GM12865 (cell line): ENCODE results near the gene TRPM4.
A peak's percentile ranks its signal among the peaks of the same experiment; 100 is the strongest.
"Not testable (repeated sequence)": the region's sequence is repeated elsewhere in the genome, so short reads cannot be mapped to it uniquely, and the experiment has no call there.

Source experiments
- DNase-seq: peaks from one replicate; pipeline ENCODE4 v3.0.0; 2010; ENCODE audit warnings: low read depth
- H3K4me3 ChIP-seq: 2 replicates; pipeline ENCODE4 v1.5.1; 2011; ENCODE audit warnings: mild to moderate bottlenecking, low read depth, low read length, control low read depth
- TF ChIP-seq, protein P1 (sequence below): IDR thresholded peaks from 2 replicates; pipeline ENCODE4 v1.5.1; 2011; ENCODE audit warnings: low read length, control low read depth, low read depth, inconsistent platforms; ENCODE audit not compliant: insufficient read depth; ENCODE audit errors: missing control alignments

TRPM4 gene

DNA sequence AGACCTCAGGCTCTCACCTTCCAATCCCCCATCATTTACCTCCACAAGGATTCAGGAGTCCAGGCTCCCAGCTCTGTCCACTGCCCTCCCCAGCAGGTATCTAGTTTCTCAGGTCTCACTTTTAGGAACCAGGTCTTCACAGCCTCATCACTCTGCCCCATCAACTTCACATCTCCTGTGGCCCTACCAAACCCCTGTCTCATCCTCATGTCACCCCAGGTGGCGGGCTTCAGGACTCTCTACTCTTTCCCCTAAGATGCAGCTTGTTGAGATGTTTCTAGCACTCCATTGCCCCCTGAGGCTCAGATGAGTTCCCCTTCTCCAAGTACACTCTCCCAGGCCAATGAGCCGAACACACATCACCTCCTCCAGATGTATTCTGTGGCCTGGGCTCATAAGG is 36.7 kb upstream of the TRPM4 start:
- no peak for DNase-seq
- TF ChIP-seq, protein P1, sequence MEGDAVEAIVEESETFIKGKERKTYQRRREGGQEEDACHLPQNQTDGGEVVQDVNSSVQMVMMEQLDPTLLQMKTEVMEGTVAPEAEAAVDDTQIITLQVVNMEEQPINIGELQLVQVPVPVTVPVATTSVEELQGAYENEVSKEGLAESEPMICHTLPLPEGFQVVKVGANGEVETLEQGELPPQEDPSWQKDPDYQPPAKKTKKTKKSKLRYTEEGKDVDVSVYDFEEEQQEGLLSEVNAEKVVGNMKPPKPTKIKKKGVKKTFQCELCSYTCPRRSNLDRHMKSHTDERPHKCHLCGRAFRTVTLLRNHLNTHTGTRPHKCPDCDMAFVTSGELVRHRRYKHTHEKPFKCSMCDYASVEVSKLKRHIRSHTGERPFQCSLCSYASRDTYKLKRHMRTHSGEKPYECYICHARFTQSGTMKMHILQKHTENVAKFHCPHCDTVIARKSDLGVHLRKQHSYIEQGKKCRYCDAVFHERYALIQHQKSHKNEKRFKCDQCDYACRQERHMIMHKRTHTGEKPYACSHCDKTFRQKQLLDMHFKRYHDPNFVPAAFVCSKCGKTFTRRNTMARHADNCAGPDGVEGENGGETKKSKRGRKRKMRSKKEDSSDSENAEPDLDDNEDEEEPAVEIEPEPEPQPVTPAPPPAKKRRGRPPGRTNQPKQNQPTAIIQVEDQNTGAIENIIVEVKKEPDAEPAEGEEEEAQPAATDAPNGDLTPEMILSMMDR, result no peak
- no peak overlapping the region for H3K4me3 ChIP-seq

DNA sequence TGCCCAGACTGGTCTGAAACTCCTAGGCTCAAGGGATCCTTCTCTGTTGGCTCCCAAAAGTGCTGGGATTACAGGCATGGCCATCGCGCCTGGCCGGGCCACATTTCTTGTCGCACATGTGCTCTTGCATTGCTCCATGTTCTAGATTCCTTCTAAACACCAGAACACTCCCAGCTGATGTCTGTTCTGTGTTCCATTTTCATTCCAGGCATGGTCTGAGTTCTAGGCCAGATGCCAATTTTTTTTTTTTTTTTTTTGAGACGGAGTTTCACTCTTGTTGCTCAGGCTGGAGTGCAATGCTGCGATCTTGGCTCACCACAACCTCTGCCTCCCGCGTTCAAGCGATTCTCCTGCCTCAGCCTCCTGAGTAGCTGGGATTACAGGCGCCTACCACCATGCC is 35.8 kb upstream of the TRPM4 start:
- DNase-seq, result not testable (repeated sequence)

GRCh38 chr19:49123285-49123684 is 34.3 kb upstream of the TRPM4 start:
- not testable (repeated sequence) for DNase-seq, H3K4me3 ChIP-seq

More for the DNA sequence above, 35.8 kb upstream of the TRPM4 start:
- H3K4me3 ChIP-seq, result not testable (repeated sequence)

- DNase-seq, result no peak
- TF ChIP-seq, protein P1, result no peak
- H3K4me3 ChIP-seq, result no peak overlapping the region
Observed at GRCh38 chr19:49125025-49125731, 32.4 kb upstream of the TRPM4 start.

GRCh38 chr19:49126575-49126974 is 31.0 kb upstream of the TRPM4 start:
- DNase-seq, result no peak
- TF ChIP-seq, protein P1, result no peak

GRCh38 chr19:49127225-49127624 is 30.4 kb upstream of the TRPM4 start:
- not testable (repeated sequence) for DNase-seq
- peak overlapping the region; percentile 45; the same call in 1 of the 2 replicates for H3K4me3 ChIP-seq

More at GRCh38 chr19:49126575-49126974, 31.0 kb upstream of the TRPM4 start:
- H3K4me3 ChIP-seq, result no peak overlapping the region

GRCh38 chr19:49127674-49128544 is 29.7 kb upstream of the TRPM4 start:
- H3K4me3 ChIP-seq, result peak overlapping the region; percentile 54
- DNase-seq, result peak; percentile 97
- TF ChIP-seq, protein P1, result no peak

- DNase-seq, result no peak
- TF ChIP-seq, protein P1, result no peak
- H3K4me3 ChIP-seq, result peak overlapping the region; percentile 54
Observed at GRCh38 chr19:49128545-49129237, 28.9 kb upstream of the TRPM4 start.
